GM19193 (cell line): Measurements from ENCODE around the gene FAM78B.

Source experiments
- POLR2A ChIP-seq: IDR thresholded peaks from 4 replicates; pipeline ENCODE4 v1.6.1; 2011; ENCODE audit not compliant: insufficient read depth, insufficient read length; ENCODE audit errors: extremely low read depth

The FAM78B gene

GRCh38 chr1:166066107-166066506 is 100.7 kb downstream of the FAM78B start:
- TF ChIP-seq POLR2A, result no peak

GRCh38 chr1:166064951-166065350 is 101.8 kb downstream of the FAM78B start:
- TF ChIP-seq POLR2A, result no peak

- no peak for TF ChIP-seq POLR2A
Observed at GRCh38 chr1:166064313-166064926, 102.4 kb downstream of the FAM78B start.

- TF ChIP-seq POLR2A, result no peak
Observed at GRCh38 chr1:166063701-166064100, 103.1 kb downstream of the FAM78B start.

GRCh38 chr1:166062421-166063070 is 104.3 kb downstream of the FAM78B start:
- no peak for TF ChIP-seq POLR2A

GRCh38 chr1:166057650-166058049 is 109.2 kb downstream of the FAM78B start:
- TF ChIP-seq POLR2A, result no peak

GRCh38 chr1:166053395-166053794 is 113.4 kb downstream of the FAM78B start:
- TF ChIP-seq POLR2A, result no peak

- no peak for TF ChIP-seq POLR2A
Observed at GRCh38 chr1:166040202-166040997, 126.4 kb downstream of the FAM78B start.

GRCh38 chr1:166039436-166040201 is 127.2 kb downstream of the FAM78B start:
- no peak for TF ChIP-seq POLR2A

- TF ChIP-seq POLR2A, result no peak
Observed at GRCh38 chr1:166036092-166036491, 130.7 kb downstream of the FAM78B start.

GRCh38 chr1:166032572-166033371 is 134.0 kb downstream of the FAM78B start:
- TF ChIP-seq POLR2A, result no peak

- TF ChIP-seq POLR2A, result no peak
Observed at GRCh38 chr1:166031932-166032571, 134.7 kb downstream of the FAM78B start.

GRCh38 chr1:166029196-166029945 is 137.4 kb downstream of the FAM78B start:
- no peak for TF ChIP-seq POLR2A
